Osteocyte (in vitro differentiated cells): Measurements from ENCODE around the gene PTGER3. TPM values are rescaled to one million over a fixed set of nuclear protein-coding genes. Genes with fewer than 3 reads are reported as not detected.
A peak's percentile ranks its signal among the peaks of the same experiment; 100 is the strongest.

ENCODE experiments used
- DNase-seq: peaks from one replicate; pipeline ENCODE4 v3.0.0; 2021; ENCODE audit warnings: mixed read lengths; ENCODE audit not compliant: unreplicated experiment; ENCODE audit errors: extremely low spot score
- H3K27ac Mint-ChIP-seq: one replicate; pipeline ENCODE4 v1.8.0; 2021; ENCODE audit warnings: mild to moderate bottlenecking, mixed read lengths; ENCODE audit not compliant: unreplicated experiment
- H3K27me3 Mint-ChIP-seq: one replicate; pipeline ENCODE4 v1.8.0; 2021; ENCODE audit warnings: mixed read lengths; ENCODE audit not compliant: unreplicated experiment
- H3K36me3 Mint-ChIP-seq: one replicate; pipeline ENCODE4 v1.8.0; 2021; ENCODE audit warnings: mixed read lengths; ENCODE audit not compliant: unreplicated experiment
- H3K4me1 Mint-ChIP-seq: one replicate; pipeline ENCODE4 v1.8.0; 2021; ENCODE audit warnings: mixed read lengths; ENCODE audit not compliant: unreplicated experiment
- H3K4me3 Mint-ChIP-seq: one replicate; pipeline ENCODE4 v1.8.0; 2021; ENCODE audit warnings: mild to moderate bottlenecking, moderate library complexity, mixed read lengths; ENCODE audit not compliant: unreplicated experiment
- H3K9me3 Mint-ChIP-seq: one replicate; pipeline ENCODE4 v1.8.0; 2021; ENCODE audit warnings: mixed read lengths; ENCODE audit not compliant: unreplicated experiment
- CTCF ChIP-seq: fragments of 200-600 bp; sonication (generic); IDR thresholded peaks from 2 replicates; pipeline ENCODE4 v1.5.0; 2021; ENCODE audit warnings: antibody characterized with exemption, mild to moderate bottlenecking, moderate library complexity
- total RNA-seq: library from RNA; stranded (reverse); gene quantifications from 2 replicates; pipeline ENCODE4 v1.2.1, GENCODE V29; 2021

PTGER3 gene
- total RNA-seq, 1 donor from 2014 or later, result not detected

- TF ChIP-seq CTCF, result no peak
- Mint-ChIP-seq H3K27ac (no peak overlapping the region), H3K36me3 (no peaks in the 10 kb centered on the region), H3K27me3 (peaks cover 22% of the 10 kb centered on the region), H3K4me1 (no peaks in the 10 kb centered on the region), H3K9me3 (no peaks in the 10 kb centered on the region), H3K4me3 (no peak overlapping the region)
- no peak for DNase-seq
Observed at GRCh38 chr1:70977041-70977440, 70.6 kb downstream of the PTGER3 start.

GRCh38 chr1:70973754-70974153 lies 73.9 kb downstream of the PTGER3 start:
- DNase-seq, result no peak

GRCh38 chr1:70970407-70970806 lies 77.2 kb downstream of the PTGER3 start:
- no peaks in the 10 kb centered on the region for H3K36me3 Mint-ChIP-seq
- no peaks in the 10 kb centered on the region for H3K9me3 Mint-ChIP-seq
- no peaks in the 10 kb centered on the region for H3K4me1 Mint-ChIP-seq
- no peak for DNase-seq
- peaks cover 10% of the 10 kb centered on the region for H3K27me3 Mint-ChIP-seq
- no peak overlapping the region for H3K27ac Mint-ChIP-seq
- TF ChIP-seq CTCF, result no peak
- no peak overlapping the region for H3K4me3 Mint-ChIP-seq

More at GRCh38 chr1:70973754-70974153, 73.9 kb downstream of the PTGER3 start:
- TF ChIP-seq CTCF, result no peak
- H3K27me3 Mint-ChIP-seq, result peaks cover 15% of the 10 kb centered on the region
- no peak overlapping the region for H3K4me3 Mint-ChIP-seq
- H3K9me3 Mint-ChIP-seq, result no peaks in the 10 kb centered on the region
- H3K4me1 Mint-ChIP-seq, result no peaks in the 10 kb centered on the region
- H3K36me3 Mint-ChIP-seq, result no peaks in the 10 kb centered on the region
- H3K27ac Mint-ChIP-seq, result no peak overlapping the region

GRCh38 chr1:70966018-70966638 lies 81.5 kb downstream of the PTGER3 start:
- H3K27ac Mint-ChIP-seq, result no peak overlapping the region
- no peaks in the 10 kb centered on the region for H3K36me3 Mint-ChIP-seq
- H3K4me3 Mint-ChIP-seq, result no peak overlapping the region
- no peaks in the 10 kb centered on the region for H3K4me1 Mint-ChIP-seq
- TF ChIP-seq CTCF, result peak; percentile 40
- no peaks in the 10 kb centered on the region for H3K9me3 Mint-ChIP-seq
- no peak for DNase-seq
- H3K27me3 Mint-ChIP-seq, result no peaks in the 10 kb centered on the region

- Mint-ChIP-seq H3K36me3 (no peaks in the 10 kb centered on the region), H3K9me3 (no peaks in the 10 kb centered on the region), H3K4me3 (no peak overlapping the region), H3K27me3 (no peaks in the 10 kb centered on the region), H3K27ac (no peak overlapping the region), H3K4me1 (no peaks in the 10 kb centered on the region)
- no peak for DNase-seq
- no peak for TF ChIP-seq CTCF
Observed at GRCh38 chr1:70963374-70963773, 84.2 kb downstream of the PTGER3 start.
